ENCODE results near the gene GON4L.
"Not testable (repeated sequence)": the region's sequence is repeated elsewhere in the genome, so short reads cannot be mapped to it uniquely, and the experiment has no call there.

The GON4L gene

DNA sequence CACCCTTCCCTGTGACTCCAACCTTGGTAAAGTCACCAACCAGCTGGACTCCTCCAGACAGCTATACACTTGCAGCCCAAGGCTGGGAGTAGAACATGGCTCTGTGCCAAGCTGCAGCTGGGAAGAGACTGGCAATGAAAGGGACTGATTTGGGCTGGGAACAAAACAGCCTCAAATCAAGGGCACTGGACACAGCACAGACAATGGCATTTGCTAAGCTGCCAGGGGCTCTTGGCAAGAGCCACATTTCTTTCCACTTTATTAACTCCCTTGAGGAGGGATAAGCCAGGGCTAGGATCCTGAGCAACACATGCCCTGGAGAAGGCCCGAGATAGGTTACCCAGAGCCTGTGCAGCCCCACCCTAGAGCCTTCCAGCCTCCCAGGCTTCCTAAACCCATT lies 14.4 kb upstream of the GON4L start:
- DNase-seq (ENCODE audit: low read depth), result no peak

DNA sequence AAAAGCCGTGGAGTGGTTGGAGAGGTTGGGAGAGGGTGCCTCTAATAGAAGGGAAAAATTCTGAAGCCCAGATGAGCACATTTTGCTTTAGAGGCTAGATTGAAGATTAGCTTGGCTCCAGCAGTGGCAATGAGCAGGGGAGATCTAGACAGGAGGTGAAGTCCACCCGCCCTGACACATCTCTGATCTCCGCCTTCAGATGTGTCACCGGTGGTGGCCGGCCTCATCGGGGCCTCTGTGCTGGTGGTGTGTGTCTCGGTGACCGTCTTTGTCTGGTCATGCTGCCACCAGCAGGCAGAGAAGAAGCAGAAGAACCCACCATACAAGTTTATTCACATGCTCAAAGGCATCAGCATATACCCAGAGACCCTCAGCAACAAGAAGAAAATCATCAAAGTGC lies 10.8 kb upstream of the GON4L start:
- no peak for DNase-seq (ENCODE audit: low read depth)

DNA sequence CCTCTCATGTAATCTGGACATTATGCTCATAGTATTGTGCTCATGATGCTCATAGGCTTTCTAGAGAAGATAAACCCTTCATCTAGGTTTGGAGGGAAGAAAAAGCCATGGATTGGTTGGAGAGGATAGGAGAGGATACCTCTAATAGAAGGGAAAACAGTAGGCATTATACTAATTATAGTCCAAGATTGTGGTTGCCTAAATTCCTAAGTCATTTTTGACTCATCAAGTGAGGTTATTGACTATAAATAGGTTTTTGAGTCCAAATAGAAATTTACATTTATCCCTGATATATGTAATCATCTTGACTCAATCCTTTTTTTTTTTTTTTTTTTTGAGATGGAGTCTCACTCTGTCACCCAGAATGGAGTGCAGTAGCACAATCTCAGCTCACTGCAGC lies 7.4 kb upstream of the GON4L start:
- no peak for DNase-seq (ENCODE audit: low read depth)

DNA sequence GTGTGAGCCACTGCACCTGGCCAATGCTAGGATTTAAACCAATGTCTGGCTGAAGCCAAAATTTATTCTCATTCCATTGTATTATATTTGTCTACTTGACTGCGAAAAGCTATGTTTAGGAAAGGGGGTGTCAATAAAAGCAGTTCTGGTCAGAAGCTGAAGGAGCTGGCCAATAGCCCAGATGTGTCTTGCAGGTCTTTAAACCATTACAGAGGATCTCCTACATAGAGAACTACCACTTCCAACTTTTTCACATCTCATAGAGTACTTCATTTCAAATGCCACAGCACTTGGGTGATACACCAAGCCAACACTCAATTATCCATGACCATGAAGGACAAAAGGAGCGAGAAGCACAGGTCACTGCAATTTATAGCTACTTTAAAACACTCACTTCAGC lies 4.9 kb upstream of the GON4L start:
- DNase-seq (ENCODE audit: low read depth), result no peak

DNA sequence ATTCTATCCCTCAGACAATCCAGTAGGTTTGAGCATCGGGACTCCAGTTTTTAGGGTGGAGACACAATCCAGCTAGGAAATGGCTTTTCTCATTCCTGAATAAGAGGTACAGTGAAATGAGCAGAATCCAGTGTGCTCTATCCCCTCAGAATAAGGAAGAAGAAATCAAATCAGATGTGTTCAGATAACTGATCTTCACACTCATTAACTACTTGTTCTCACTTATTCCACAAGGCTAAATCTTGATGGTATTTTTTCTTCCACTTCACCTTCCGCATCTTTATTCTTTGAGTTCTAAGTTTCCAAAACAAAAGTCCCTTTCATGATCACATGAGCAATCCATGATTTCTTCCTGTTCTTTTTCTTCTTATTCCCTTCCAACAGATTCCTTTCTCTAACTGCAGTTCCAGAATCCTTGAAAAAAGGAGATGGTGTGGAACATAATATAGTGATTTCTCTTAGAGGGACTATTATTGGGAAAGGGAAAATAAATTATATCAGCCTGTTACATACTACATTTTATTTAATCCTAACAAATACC lies 4.0 kb upstream of the GON4L start:
- DNase-seq (ENCODE audit: low read depth), result no peak

DNA sequence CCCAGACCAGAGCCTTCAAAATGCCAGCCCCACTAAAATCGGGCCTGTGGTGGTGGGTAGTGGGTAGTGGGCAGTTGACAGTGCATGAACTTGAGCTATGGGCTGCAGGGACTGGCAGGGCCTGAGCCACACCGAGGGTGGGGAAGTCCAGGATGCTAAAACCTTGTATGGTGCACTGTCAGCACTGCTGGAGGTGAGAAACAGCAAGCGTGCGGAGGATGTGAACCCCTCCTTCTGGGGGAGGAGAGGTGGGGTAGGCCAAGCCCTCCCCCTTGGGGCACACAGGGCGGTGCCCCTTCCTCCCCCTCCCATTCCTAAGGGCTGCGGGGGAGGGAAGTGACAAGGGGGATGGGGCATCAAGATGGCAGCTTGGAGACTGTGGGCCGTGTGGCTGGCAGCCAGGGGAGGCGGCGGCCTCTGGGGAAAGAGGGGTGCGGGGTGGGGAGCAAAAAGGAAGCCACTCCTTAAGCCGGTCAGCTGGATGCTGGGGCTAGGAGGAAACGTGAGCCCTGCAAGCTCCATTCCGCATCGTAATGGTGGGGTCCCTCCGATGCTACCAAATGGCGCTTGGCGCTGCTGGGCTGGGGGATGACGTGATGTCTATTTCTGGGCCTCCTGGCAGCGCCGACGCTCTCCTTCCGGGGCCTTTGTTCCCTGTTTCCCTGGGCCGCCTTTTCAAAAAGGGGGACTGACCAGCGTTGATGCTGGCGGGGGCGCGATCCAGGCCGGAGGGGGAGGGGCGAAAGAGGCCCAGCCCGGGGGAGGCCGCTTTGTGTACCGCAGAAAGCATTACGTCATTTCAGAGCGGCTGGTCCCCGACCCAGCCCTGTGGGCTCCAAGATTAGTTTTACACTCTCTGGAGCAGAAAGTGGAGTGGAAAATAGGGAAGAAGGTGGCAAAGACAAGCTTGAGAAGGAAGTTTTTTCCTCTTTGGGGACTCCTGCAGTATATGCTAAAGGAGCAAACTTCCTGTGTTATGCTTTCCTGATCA lies 3.2 kb upstream of the GON4L start:
- peak; percentile 12 for DNase-seq (ENCODE audit: low read depth)

DNA sequence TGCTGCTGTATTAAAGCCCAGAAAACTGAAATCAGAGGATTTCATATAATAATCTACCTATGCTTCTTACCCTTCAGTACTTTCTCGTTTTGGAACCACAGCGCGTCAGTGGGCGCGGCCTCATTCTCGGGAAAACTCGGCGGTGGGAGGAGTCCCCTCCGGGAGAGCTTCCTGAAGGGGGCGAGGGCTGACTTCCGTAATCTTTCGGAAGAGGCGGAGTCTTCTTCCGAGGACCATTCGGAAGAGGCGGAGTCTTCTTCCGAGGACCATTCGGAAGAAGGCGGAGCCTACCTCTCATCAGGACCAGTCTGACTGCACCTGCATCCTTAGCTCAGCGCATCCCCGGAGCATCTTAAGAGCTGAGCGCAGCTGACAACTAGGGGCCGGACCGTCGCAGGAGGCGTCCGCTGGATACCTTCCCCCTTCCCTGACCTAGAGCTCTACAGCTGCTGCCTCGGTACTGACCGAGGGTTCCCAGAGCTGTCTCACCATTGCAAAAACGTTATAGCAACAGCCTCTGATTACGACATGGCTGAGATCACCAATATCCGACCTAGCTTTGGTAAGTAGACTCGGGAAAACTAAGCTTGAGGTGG lies 2.3 kb upstream of the GON4L start, which contains the start of gene SYT11:
Gene SYT11 (plus strand): TSS at position 334 of the 596 bp plus-strand sequence. CDS start 195 bp downstream, at position 529.
- peak; percentile 85 for DNase-seq (ENCODE audit: low read depth)

DNA sequence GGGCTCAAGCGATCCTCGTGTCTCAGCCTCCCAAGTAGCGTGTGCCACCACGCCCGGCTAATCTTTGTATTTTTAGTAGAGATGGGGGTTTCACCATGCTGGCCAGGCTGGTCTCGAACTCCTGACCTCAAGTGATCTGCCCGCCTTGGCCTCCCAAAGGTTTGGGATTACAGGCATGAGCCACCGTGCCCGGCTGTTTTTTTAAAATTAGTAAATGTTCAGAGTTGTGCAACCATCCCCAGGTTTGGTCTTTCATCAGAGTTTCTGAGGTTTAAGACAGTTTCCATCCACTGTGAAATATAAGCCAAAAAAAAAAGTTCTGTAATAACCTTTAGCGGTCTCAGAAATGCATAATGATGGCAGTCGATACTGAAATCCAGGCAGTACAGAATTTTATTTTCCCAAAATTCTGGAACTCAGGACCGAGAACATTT lies 1.8 kb upstream of the GON4L start:
- DNase-seq (ENCODE audit: low read depth), result no peak

DNA sequence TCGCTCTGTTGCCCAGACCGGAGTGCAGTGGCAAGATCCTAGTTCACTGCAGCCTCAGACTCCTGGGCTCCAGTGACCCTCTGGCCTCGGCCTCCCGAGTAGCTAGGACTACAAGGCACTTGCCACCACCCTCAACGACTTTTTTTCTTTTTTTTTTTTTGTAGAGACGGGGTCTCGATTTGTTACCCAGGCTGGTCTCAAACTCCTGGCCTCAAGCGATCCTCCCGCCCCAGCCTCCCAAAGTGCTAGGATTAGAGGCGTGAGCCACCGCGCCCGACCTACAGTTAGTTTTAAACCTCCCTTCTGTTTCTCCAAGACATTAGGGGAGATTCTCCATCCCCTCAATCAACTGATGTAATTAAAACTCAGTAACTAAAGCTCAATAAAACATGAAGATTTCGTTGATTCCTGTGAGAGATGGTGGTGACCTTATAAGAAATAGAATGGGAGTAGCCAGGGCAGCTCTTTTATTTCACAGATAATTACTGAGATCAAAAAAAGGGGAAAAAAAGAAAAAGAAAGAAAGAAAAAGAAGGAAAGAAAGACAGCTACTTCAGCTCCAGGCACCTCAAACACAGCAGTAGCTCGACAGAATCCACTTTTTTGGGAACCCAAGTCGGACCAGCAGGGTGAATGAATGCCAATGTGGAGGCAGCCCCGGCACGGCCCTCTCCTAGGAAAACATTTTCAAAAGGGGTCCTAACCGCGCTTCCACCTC lies 598 bp downstream of the GON4L start:
- no peak for DNase-seq (ENCODE audit: low read depth)

DNA sequence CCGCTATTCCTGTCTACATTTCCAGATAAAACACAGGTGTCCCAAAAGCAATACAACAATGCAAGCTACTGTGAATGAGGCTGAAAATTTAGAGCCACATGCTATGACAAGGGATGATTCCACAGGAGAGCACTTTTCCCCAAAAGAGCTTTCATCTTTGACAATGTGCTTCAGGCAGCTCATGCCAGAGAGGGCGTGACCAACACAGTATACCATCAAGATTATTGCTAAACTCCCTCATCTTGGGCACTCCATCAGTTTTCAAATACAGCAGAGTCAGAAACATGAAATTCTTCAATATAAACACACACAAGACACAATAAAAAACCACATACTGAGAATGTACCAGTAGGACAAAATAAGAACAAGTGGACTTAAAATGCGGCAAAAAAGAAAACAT lies 6.7 kb downstream of the GON4L start:
- no peak for DNase-seq (ENCODE audit: low read depth)

DNA sequence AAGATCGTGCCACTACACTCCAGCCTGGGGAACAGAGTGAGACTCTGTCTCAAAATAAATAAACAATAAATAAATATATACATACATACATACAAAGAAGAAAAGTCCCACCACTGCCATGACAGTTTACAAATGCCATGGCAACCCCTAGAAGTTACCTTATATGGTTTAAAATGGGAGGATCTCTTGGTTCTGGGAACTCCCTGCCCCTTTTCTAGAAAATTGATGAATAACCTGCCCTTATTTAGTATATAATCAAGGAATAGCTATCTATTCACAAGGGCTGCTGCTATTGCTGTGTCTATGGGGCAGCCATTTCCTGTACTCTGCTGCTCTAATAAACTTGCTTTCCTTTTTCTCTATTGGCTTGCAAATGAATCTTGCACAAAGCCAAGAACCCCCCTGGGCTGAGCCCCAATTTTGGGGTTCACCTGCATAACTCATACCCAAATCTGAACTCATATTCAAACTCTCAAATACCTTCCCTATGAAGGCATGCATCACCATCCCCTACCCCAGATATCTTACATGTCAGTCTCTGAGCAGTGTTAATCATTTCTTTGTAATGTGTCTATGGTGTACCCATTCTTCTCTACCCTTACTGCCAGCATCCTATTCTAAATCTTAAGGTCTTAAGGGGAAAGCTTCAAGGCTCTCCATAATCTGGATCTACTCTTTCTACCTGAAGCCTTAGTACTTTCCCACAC lies 9.0 kb downstream of the GON4L start:
- DNase-seq (ENCODE audit: low read depth), result no peak

DNA sequence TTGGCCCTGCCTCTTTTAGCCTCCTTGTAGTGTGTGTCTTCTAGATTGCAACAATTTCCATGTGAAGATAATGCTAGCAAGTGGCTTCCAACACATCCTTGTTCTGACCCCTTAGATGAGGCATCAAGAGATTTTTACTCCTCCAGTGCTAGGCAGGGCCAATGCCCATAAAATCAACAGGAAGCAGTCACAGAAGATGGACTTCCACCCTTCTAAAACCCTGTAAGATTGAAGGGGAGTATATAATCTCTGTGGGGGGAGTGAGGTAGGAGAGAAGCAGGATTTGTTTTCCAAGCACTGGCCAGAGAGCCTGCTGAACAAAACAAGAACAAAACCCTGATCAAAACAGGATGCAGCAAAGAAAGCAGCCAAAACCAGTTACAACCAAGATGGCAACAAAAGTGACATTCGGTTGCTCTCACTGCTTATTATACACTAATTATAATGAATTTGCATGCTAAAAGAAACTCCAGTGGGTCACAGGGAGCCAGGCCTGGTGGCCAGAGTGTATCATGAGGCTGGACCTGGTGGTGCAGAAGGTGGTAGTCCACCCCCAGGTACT lies 12.1 kb downstream of the GON4L start:
- no peak for DNase-seq (ENCODE audit: low read depth)

DNA sequence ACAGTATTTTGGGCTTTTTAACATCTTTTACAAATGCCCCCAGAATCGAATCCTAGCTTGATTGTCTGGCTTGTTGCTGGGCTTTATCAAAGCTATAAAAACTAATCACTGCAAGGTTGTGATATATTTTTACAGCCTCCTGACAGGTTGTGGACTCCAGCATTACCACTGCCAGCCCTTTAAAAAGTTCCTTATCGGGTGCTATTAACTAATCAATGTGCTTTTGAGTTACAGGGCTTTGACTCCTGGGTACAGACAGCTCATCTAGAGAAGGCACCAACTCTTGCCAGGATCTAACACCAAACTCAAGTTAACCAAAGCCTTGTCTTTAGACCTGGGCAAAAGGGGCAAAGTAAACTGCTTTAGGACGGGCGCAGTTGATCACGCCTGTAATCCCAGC lies 16.6 kb downstream of the GON4L start:
- DNase-seq (ENCODE audit: low read depth), result no peak

DNA sequence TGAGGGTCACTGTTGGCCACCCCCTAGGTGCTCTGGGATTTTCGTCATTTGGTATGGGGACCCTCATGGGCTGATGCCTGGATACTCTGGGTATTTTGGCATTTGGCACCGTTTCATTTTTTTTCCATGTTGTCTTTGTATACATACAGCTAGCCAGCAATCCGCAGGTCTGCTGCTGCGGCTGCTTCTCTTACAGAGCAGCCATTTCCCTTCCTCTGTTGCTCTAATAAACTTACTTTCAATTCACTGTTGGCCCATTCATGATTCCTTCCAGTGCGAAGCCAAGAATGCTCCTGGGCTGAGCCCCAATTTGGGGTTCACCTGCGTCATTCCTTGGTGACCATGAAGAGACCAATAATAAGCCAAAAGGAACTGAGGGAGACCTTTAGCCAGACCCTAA lies 21.5 kb downstream of the GON4L start:
- no peak for DNase-seq (ENCODE audit: low read depth)

DNA sequence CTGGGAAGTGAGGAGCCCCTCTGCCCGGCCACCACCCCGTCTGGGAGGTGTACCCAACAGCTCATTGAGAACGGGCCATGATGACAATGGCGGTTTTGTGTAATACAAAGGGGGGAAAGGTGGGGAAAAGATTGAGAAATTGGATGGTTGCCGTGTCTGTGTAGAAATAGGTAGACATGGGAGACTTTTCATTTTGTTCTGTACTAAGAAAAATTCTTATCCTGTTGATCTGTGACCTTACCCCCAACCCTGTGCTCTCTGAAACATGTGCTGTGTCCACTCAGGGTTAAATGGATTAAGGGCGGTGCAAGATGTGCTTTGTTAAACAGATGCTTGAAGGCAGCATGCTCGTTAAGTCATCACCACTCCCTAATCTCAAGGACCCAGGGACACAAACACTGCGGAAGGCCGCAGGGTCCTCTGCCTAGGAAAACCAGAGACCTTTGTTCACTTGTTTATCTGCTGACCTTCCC lies 22.1 kb downstream of the GON4L start:
- DNase-seq (ENCODE audit: low read depth), result not testable (repeated sequence)

DNA sequence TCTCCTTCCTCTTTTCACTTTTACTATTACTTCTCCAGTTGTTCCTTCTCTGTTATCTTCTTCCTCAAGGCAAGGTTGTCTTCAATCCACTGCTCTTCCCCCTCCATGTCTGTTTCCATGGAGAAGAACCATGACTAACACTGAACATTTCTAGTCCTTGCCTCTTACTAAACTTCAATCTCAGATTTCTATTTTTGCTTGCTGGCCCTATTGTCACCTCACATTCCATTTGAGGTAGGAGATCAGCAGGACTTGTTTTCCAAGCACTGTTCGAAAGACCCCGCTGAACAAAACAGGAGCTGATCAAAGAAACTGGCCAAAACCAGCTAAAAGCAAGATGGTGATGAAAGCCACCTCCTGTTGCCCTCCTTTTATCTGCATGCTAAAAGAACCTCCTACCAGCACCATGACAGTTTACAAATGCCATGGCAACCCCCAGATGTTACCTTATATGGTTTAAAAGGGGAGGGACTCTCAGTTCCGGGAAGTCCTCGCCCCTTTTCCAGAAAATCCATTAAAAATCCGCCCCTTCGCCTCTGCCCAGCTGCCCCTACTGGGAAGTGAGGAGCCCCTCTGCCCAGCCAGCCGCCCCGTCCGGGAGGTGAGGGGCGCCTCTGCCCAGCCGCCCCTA lies 22.6 kb downstream of the GON4L start:
- DNase-seq (ENCODE audit: low read depth), result no peak

DNA sequence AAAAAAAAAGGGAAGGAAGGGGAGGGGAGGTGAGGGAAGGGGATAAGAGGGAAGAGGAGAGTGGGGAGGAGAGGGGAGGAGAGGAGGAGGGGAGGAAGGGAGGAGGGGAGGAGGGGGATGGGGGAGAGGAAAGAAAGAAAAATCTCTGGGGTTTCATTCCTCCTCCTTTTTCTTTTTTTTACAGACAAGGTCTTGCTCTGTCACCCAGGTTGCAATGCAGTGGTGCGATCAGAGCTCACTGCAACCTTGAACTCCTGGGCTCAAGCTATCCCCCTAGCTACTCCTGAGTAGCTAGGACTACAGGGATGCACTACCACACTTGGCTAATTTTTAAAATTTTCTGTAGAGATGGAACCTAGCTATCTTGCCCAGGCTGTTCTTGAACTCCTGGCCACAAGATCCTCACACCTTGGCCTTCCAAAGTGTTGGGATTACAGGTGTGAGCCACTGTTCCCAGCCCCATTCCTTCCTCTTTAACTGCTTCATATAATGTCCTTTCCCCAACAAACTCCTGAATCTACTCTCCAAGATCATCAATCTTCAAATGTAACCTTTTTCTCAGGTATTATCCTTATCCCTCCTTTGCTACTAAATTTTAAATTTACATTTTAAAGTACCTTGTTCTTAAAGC lies 23.2 kb downstream of the GON4L start:
- DNase-seq (ENCODE audit: low read depth), result no peak

DNA sequence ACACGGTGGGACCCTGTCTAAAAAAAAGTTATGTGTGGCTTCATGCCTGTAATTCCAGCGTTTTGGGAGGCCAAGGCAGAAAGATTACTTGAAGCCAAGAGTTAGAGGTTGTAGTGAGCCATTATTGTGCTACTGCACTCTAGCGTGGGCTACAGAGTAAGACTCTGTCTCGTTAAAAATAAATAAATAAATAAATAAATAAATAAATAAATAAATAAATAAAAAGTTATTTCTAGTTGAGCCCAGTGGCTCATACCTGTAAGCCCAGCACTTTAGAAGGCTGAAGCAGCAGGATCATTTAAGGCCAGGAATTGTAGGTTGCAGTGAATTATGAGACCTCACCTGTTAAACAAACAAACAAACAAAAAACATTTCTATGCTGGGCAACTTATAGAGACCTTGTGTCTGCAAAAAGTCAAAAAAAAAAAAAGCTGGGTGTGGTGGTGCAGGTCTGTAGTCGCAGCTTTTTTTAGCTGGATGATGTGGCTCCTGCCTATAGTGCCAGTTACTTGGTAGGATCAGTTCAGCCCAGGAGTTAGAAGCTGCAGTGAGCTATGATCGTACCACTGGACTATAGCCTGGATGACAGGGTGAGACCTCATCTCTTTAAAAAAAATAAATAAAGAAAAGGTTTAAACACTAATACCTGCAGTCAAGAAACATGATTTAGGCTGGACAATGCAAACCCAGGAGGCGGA lies 25.6 kb downstream of the GON4L start:
- DNase-seq (ENCODE audit: low read depth), result no peak

DNA sequence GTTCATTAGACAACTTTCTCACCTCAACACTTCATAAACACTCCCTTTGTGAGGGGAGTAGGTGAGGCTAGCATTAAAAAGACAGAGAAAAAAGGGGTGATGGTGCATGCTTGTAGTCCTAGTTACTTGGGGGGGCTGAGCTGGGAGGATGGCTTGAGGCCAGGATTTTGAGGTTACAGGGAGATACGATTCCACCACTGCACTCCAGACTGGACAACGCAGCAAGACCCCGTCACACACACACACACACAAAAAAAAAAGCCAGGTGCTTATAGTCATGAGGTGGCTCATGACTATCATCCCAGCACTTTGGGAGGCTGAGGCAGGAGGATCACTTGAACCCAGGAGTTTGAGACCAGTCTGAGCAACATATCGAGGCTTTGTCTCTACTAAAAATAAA lies 29.6 kb downstream of the GON4L start:
- no peak for DNase-seq (ENCODE audit: low read depth)

DNA sequence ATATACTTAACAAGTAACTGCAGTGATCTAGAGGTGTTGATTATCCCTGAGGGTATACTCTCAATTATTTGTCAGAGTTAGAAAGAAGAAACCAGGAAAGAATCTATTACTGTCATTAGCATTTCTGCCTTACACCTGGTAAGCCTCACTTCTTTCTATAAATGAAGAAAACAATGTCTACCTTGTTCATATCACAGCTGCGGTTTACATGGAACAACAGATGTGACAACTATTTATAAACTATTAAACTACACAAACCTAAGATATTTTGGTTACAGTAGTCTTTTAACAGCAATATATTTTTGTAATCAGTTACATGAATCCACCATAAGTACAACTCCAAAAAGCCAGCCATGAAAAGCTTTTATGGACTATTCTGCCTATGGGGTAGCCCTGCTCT lies 40.7 kb downstream of the GON4L start:
- no peak for DNase-seq (ENCODE audit: low read depth)

Measured in stimulated activated CD8-positive, alpha-beta memory T cell treated with anti-CD3 and anti-CD28 coated beads, Interleukin-12 subunit alpha, Interleukin-12 subunit beta, amount 100 ng/mL, for 1 hour (primary cell).